HL-60 (cell line): ENCODE measurements around the gene MYOG.

Source experiments
- DNase-seq, 2 experiments: peaks; one replicate each; pipeline ENCODE4 v3.0.0-alpha.2; 2010 to 2020; ENCODE audit warnings: low read depth in 1 of 2, low spot score in 1 of 2
- H3K27ac ChIP-seq: fragments of 250-450 bp; sonication (Bioruptor Pico); replicated peaks from 2 replicates; pipeline ENCODE4 v1.5.1; 2020; ENCODE audit warnings: mild to moderate bottlenecking, moderate library complexity
- H3K27me3 ChIP-seq: fragments of 250-450 bp; sonication (Bioruptor Pico); 2 replicates; pipeline ENCODE4 v1.5.1; 2021; ENCODE audit warnings: mild to moderate bottlenecking, moderate library complexity; ENCODE audit not compliant: insufficient read depth, poor library complexity, severe bottlenecking
- H3K4me3 ChIP-seq: replicated peaks from 2 replicates; pipeline ENCODE4 v1.5.1; 2011; ENCODE audit warnings: mild to moderate bottlenecking, control low read depth, low read length; ENCODE audit not compliant: insufficient read depth
- CTCF ChIP-seq: IDR thresholded peaks from one replicate; pipeline ENCODE4 v1.5.1; 2011; ENCODE audit warnings: low read length, control low read depth, inconsistent platforms; ENCODE audit not compliant: insufficient read depth
- GABPA ChIP-seq: IDR thresholded peaks from 2 replicates; pipeline ENCODE4 v1.6.1; 2012; ENCODE audit warnings: low read depth
- POLR2AphosphoS5 ChIP-seq: IDR thresholded peaks from 2 replicates; pipeline ENCODE4 v1.6.1; 2012; ENCODE audit warnings: low read depth
- REST ChIP-seq: IDR thresholded peaks from 2 replicates; pipeline ENCODE4 v1.6.1; 2012; ENCODE audit warnings: low read depth; ENCODE audit not compliant: insufficient replicate concordance
- SPI1 ChIP-seq: IDR thresholded peaks from 2 replicates; pipeline ENCODE4 v1.6.1; 2012; ENCODE audit warnings: low read depth, mild to moderate bottlenecking, borderline replicate concordance

MYOG gene

GRCh38 chr1:203038217-203038741 lies 47.5 kb downstream of the MYOG start:
- TF ChIP-seq SPI1 = no peak
- TF ChIP-seq CTCF = peak; percentile 26
- DNase-seq = peak; percentile 34 to 46
- no peak overlapping the region for H3K4me3 ChIP-seq
- no peaks in the 10 kb centered on the region for H3K27me3 ChIP-seq
- H3K27ac ChIP-seq = no peak overlapping the region

GRCh38 chr1:203037509-203038190 lies 48.2 kb downstream of the MYOG start:
- DNase-seq = no peak
- TF ChIP-seq CTCF (no peak), POLR2AphosphoS5 (no peak), SPI1 (no peak), REST (no peak), GABPA (no peak)
- H3K4me3 ChIP-seq = no peak overlapping the region

GRCh38 chr1:203036537-203036936 lies 49.3 kb downstream of the MYOG start:
- TF ChIP-seq REST = no peak
- TF ChIP-seq GABPA = no peak
- TF ChIP-seq CTCF = no peak
- DNase-seq = no peak
- H3K27ac ChIP-seq = no peak overlapping the region

More at GRCh38 chr1:203037509-203038190, 48.2 kb downstream of the MYOG start:
- no peaks in the 10 kb centered on the region for H3K27me3 ChIP-seq
- no peak overlapping the region for H3K27ac ChIP-seq

GRCh38 chr1:203036135-203036534 lies 49.7 kb downstream of the MYOG start:
- H3K27ac ChIP-seq = no peak overlapping the region
- DNase-seq = no peak
- TF ChIP-seq REST = no peak
- TF ChIP-seq CTCF = no peak
- TF ChIP-seq GABPA = no peak
- TF ChIP-seq SPI1 = no peak
- TF ChIP-seq POLR2AphosphoS5 = no peak
- no peak overlapping the region for H3K4me3 ChIP-seq
- H3K27me3 ChIP-seq = no peaks in the 10 kb centered on the region

More at GRCh38 chr1:203036537-203036936, 49.3 kb downstream of the MYOG start:
- H3K4me3 ChIP-seq = no peak overlapping the region
- H3K27me3 ChIP-seq = no peaks in the 10 kb centered on the region
